ENCODE data around the gene KRT1. TPM values are rescaled to one million over a fixed set of nuclear protein-coding genes. Genes with fewer than 3 reads are reported as not detected.

KRT1 gene
- total and polyA plus RNA-seq, 2 donors (not counting 1 experiment from before 2014, with no cell fraction given): not detected

DNA sequence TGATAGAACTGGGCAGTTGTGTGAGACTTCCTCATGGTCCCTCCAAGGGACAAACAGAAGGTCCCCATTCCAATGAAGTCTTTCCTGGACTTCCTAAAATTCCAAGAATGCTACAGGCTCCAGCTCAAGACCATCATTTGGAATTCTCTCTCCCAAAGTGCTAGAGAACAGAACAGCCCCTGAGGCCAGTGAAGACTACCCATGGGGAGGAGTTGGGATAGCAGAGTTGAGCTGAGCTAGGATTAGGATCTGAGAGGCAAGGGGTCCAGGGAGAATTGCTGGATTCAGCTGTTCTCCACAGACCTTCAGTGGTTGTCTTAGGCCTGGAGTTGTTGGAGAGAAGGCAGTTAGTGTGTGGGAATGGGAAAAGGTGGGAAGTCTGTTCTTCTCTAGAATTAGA lies 10.8 kb downstream of the KRT1 start:
- DNase-seq (ENCODE audit: low read depth in 2 of 2): no peak
- H2AFZ ChIP-seq (ENCODE audit: low read length): no peak overlapping the region
- no peaks in the 10 kb centered on the region for H3K9me3 ChIP-seq (ENCODE audit: control insufficient read depth, insufficient read depth, low read depth, low read length)
- TF ChIP-seq EZH2 (IDR thresholded peaks at IDR 0.05; ENCODE audit: low read length, missing control alignments): no peak
- TF ChIP-seq, protein P1, sequence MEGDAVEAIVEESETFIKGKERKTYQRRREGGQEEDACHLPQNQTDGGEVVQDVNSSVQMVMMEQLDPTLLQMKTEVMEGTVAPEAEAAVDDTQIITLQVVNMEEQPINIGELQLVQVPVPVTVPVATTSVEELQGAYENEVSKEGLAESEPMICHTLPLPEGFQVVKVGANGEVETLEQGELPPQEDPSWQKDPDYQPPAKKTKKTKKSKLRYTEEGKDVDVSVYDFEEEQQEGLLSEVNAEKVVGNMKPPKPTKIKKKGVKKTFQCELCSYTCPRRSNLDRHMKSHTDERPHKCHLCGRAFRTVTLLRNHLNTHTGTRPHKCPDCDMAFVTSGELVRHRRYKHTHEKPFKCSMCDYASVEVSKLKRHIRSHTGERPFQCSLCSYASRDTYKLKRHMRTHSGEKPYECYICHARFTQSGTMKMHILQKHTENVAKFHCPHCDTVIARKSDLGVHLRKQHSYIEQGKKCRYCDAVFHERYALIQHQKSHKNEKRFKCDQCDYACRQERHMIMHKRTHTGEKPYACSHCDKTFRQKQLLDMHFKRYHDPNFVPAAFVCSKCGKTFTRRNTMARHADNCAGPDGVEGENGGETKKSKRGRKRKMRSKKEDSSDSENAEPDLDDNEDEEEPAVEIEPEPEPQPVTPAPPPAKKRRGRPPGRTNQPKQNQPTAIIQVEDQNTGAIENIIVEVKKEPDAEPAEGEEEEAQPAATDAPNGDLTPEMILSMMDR (conservative IDR thresholded peaks at IDR 0.05 in 1 of 2, IDR thresholded peaks at IDR 0.05 in 1 of 2; ENCODE audit: low read depth in 1 of 2, low read length in 2 of 2): no peak
- no peak overlapping the region for H3K4me2 ChIP-seq (ENCODE audit: extremely low read depth, insufficient read depth, low read length)
- peaks cover 2% of the 10 kb centered on the region for H3K27me3 ChIP-seq (ENCODE audit: control insufficient read depth, insufficient read depth, low read length)
- H3K9ac ChIP-seq (ENCODE audit: insufficient read depth, low read length): no peak overlapping the region
- H3K4me3 ChIP-seq (replicated peaks in 1 of 4; ENCODE audit: control extremely low read depth in 1 of 4, insufficient read depth in 1 of 4, low read depth in 3 of 4, low read length in 4 of 4): no peak overlapping the region
- H4K20me1 ChIP-seq (ENCODE audit: control insufficient read depth, extremely low read depth, insufficient read depth, low read length): no peaks in the 10 kb centered on the region
- H3K27ac ChIP-seq (ENCODE audit: insufficient read depth, low read length): no peak overlapping the region
- no peaks in the 10 kb centered on the region for H3K36me3 ChIP-seq (ENCODE audit: control insufficient read depth, insufficient read depth, low read length)
- no peaks in the 10 kb centered on the region for H3K4me1 ChIP-seq (ENCODE audit: control insufficient read depth, extremely low read depth, insufficient read depth, low read length)
- no peaks in the 10 kb centered on the region for H3K79me2 ChIP-seq (ENCODE audit: control insufficient read depth, insufficient read depth, low read length)

- TF ChIP-seq, protein P1 (conservative IDR thresholded peaks at IDR 0.05 in 1 of 2, IDR thresholded peaks at IDR 0.05 in 1 of 2; ENCODE audit: low read depth in 1 of 2, low read length in 2 of 2): no peak
- TF ChIP-seq EZH2 (IDR thresholded peaks at IDR 0.05; ENCODE audit: low read length, missing control alignments): no peak
- Histone ChIP-seq H2AFZ (ENCODE audit: low read length) (no peak overlapping the region), H3K4me2 (ENCODE audit: extremely low read depth, insufficient read depth, low read length) (no peak overlapping the region), H3K79me2 (ENCODE audit: control insufficient read depth, insufficient read depth, low read length) (no peaks in the 10 kb centered on the region), H3K27me3 (ENCODE audit: control insufficient read depth, insufficient read depth, low read length) (peaks cover 2% of the 10 kb centered on the region), H3K27ac (ENCODE audit: insufficient read depth, low read length) (no peak overlapping the region), H3K9ac (ENCODE audit: insufficient read depth, low read length) (no peak overlapping the region), H3K9me3 (ENCODE audit: control insufficient read depth, insufficient read depth, low read depth, low read length) (no peaks in the 10 kb centered on the region), H3K4me3 (replicated peaks in 1 of 4; ENCODE audit: control extremely low read depth in 1 of 4, insufficient read depth in 1 of 4, low read depth in 3 of 4, low read length in 4 of 4) (no peak overlapping the region), H3K36me3 (ENCODE audit: control insufficient read depth, insufficient read depth, low read length) (no peaks in the 10 kb centered on the region), H4K20me1 (ENCODE audit: control insufficient read depth, extremely low read depth, insufficient read depth, low read length) (no peaks in the 10 kb centered on the region), H3K4me1 (ENCODE audit: control insufficient read depth, extremely low read depth, insufficient read depth, low read length) (no peaks in the 10 kb centered on the region)
- DNase-seq (ENCODE audit: low read depth in 2 of 2): no peak
These were observed 12.3 kb downstream of the KRT1 start for GRCh38 chr12:52667931-52668330.

DNA sequence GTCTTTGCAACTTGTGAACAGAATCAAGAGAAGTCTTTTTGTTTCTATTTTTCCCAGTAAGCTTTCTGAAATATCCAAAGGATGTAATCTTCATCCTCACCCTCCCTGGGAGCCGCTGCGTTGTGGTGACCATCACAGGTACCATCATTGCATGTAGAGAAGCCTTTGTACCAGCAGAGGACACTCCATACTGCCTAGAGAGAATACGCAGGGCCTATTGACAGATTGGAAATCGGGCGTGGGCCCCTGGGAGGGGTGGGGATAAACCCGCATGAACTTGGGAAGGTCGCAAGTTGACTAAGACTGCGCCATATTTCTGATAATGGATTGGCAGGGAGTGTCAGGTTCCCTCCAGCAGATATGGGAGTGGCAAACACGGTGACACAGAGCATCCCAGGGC lies 12.7 kb downstream of the KRT1 start:
- no peak for DNase-seq (ENCODE audit: low read depth in 2 of 2)
- no peaks in the 10 kb centered on the region for H3K36me3 ChIP-seq (ENCODE audit: control insufficient read depth, insufficient read depth, low read length)
- no peak overlapping the region for H3K4me2 ChIP-seq (ENCODE audit: extremely low read depth, insufficient read depth, low read length)
- H3K27ac ChIP-seq (ENCODE audit: insufficient read depth, low read length): no peak overlapping the region
- no peaks in the 10 kb centered on the region for H3K9me3 ChIP-seq (ENCODE audit: control insufficient read depth, insufficient read depth, low read depth, low read length)
- H3K4me1 ChIP-seq (ENCODE audit: control insufficient read depth, extremely low read depth, insufficient read depth, low read length): no peaks in the 10 kb centered on the region
- H3K4me3 ChIP-seq (replicated peaks in 1 of 4; ENCODE audit: control extremely low read depth in 1 of 4, insufficient read depth in 1 of 4, low read depth in 3 of 4, low read length in 4 of 4): no peak overlapping the region
- no peaks in the 10 kb centered on the region for H3K79me2 ChIP-seq (ENCODE audit: control insufficient read depth, insufficient read depth, low read length)
- no peak overlapping the region for H3K9ac ChIP-seq (ENCODE audit: insufficient read depth, low read length)
- H2AFZ ChIP-seq (ENCODE audit: low read length): no peak overlapping the region
- TF ChIP-seq, protein P1 (conservative IDR thresholded peaks at IDR 0.05 in 1 of 2, IDR thresholded peaks at IDR 0.05 in 1 of 2; ENCODE audit: low read depth in 1 of 2, low read length in 2 of 2): no peak
- TF ChIP-seq EZH2 (IDR thresholded peaks at IDR 0.05; ENCODE audit: low read length, missing control alignments): no peak
- no peaks in the 10 kb centered on the region for H4K20me1 ChIP-seq (ENCODE audit: control insufficient read depth, extremely low read depth, insufficient read depth, low read length)
- H3K27me3 ChIP-seq (ENCODE audit: control insufficient read depth, insufficient read depth, low read length): peaks cover 2% of the 10 kb centered on the region

All from fibroblast of lung (primary cell).